ENCODE measurements around the gene NLRP7.
"Not testable (repeated sequence)": the region's sequence is repeated elsewhere in the genome, so short reads cannot be mapped to it uniquely, and the experiment has no call there.

NLRP7 gene

DNA sequence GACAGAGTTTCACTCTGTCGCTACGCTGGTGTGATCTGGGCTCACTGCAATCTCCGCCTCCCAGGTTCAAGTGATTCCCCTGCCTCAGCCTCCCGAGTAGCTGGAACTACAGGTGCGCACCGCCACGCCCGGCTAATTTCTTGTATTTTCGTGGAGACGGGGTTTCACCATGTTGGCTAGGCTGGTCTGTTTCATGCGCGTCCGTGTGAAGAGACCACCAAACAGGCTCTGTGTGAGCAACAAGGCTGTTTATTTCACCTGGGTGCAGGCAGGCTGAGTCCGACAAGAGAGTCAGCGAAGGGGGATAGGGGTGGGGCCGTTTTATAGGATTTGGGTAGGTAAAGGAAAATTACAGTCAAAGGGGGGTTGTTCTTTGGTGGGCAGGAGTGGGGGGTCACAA, 53.2 kb downstream of the NLRP7 start:
- WGBS = 54% methylated on average over 16 of the region's 16 CpGs
- not testable (repeated sequence) for H3K4me3 ChIP-seq (ENCODE audit: insufficient read depth in 1 of 2, low read depth in 1 of 2, low read length in 2 of 2)

DNA sequence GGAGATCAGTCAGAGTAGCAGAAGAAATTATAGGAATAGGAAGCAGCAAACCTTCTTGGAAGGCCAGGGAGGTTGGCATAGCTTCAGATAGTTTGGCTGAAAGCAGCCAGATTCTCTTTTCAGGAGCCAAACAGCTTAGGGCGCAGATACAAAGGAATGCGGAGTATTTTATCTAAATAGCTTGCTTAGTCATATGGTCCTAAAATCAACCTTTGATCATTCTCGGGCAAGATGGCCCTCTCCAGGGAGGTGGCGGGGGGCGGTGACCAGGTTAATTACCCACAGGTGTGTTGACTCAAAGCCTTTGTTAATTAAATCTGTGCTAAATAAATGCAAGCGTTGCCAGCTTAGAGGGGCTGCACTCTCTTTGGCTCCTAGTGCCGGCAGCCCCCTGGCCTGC, 53.9 kb downstream of the NLRP7 start:
- 33% methylated on average over 6 of the region's 7 CpGs for WGBS
- H3K27ac ChIP-seq (ENCODE audit: low read length, poor library complexity, severe bottlenecking) = no peak overlapping the region
- H2BK15ac ChIP-seq (ENCODE audit: low read depth, poor library complexity, severe bottlenecking) = no peak overlapping the region
- H3K18ac ChIP-seq (ENCODE audit: low read depth in 1 of 2, low read length in 2 of 2) = no peak overlapping the region
- H3K4me1 ChIP-seq (ENCODE audit: control insufficient read depth, insufficient read depth, low read depth, low read length) = no peaks in the 10 kb centered on the region
- H3K4me2 ChIP-seq (ENCODE audit: low read length, poor library complexity, severe bottlenecking) = no peak overlapping the region
- no peak overlapping the region for H2BK120ac ChIP-seq (ENCODE audit: low read depth, low read length)
- no peaks in the 10 kb centered on the region for H3K27me3 ChIP-seq (ENCODE audit: control insufficient read depth in 1 of 2, insufficient read depth in 1 of 2, low read length in 2 of 2)
- no peaks in the 10 kb centered on the region for H3K9me3 ChIP-seq (ENCODE audit: control insufficient read depth, low read length)
- no peak for DNase-seq
- no peak overlapping the region for H2AFZ ChIP-seq (ENCODE audit: low read depth, low read length)
- H4K8ac ChIP-seq (ENCODE audit: low read length) = no peak overlapping the region
- H2BK12ac ChIP-seq (ENCODE audit: low read length in 2 of 2) = no peak overlapping the region
- H3K79me1 ChIP-seq (replicated peaks; ENCODE audit: low read length, poor library complexity, severe bottlenecking) = no peaks in the 10 kb centered on the region
- H3K9ac ChIP-seq (ENCODE audit: low read length) = no peak overlapping the region
- no peak overlapping the region for H3K23ac ChIP-seq (ENCODE audit: low read length in 2 of 2)
- H3K4ac ChIP-seq (ENCODE audit: low read depth in 1 of 2, low read length in 2 of 2) = no peak overlapping the region
- H3K4me3 ChIP-seq (ENCODE audit: insufficient read depth in 1 of 2, low read depth in 1 of 2, low read length in 2 of 2) = no peak overlapping the region
- no peak overlapping the region for H3K14ac ChIP-seq (ENCODE audit: low read length in 2 of 2)
- no peak overlapping the region for H2AK5ac ChIP-seq (ENCODE audit: low read length, severe bottlenecking)
- H4K91ac ChIP-seq (ENCODE audit: low read length) = no peak overlapping the region
- H3K36me3 ChIP-seq (ENCODE audit: control insufficient read depth in 1 of 2, insufficient read depth in 2 of 2, low read depth in 1 of 2, low read length in 2 of 2) = no peaks in the 10 kb centered on the region
- no peak overlapping the region for H2BK5ac ChIP-seq (ENCODE audit: low read depth, low read length, poor library complexity, severe bottlenecking)

More for the DNA sequence above, 53.2 kb downstream of the NLRP7 start:
- not testable (repeated sequence) for H2BK12ac ChIP-seq (ENCODE audit: low read length in 2 of 2); H3K4me1 ChIP-seq (ENCODE audit: control insufficient read depth, insufficient read depth, low read depth, low read length); H2AFZ ChIP-seq (ENCODE audit: low read depth, low read length); H3K23ac ChIP-seq (ENCODE audit: low read length in 2 of 2); H4K8ac ChIP-seq (ENCODE audit: low read length); H2AK5ac ChIP-seq (ENCODE audit: low read length, severe bottlenecking); H3K4me2 ChIP-seq (ENCODE audit: low read length, poor library complexity, severe bottlenecking); H3K27me3 ChIP-seq (ENCODE audit: control insufficient read depth in 1 of 2, insufficient read depth in 1 of 2, low read length in 2 of 2); DNase-seq; H3K9ac ChIP-seq (ENCODE audit: low read length); H3K79me1 ChIP-seq (replicated peaks; ENCODE audit: low read length, poor library complexity, severe bottlenecking); H2BK15ac ChIP-seq (ENCODE audit: low read depth, poor library complexity, severe bottlenecking); H4K91ac ChIP-seq (ENCODE audit: low read length); H2BK120ac ChIP-seq (ENCODE audit: low read depth, low read length); H3K36me3 ChIP-seq (ENCODE audit: control insufficient read depth in 1 of 2, insufficient read depth in 2 of 2, low read depth in 1 of 2, low read length in 2 of 2); H3K14ac ChIP-seq (ENCODE audit: low read length in 2 of 2); H2BK5ac ChIP-seq (ENCODE audit: low read depth, low read length, poor library complexity, severe bottlenecking); H3K4ac ChIP-seq (ENCODE audit: low read depth in 1 of 2, low read length in 2 of 2); H3K18ac ChIP-seq (ENCODE audit: low read depth in 1 of 2, low read length in 2 of 2); H3K9me3 ChIP-seq (ENCODE audit: control insufficient read depth, low read length); H3K27ac ChIP-seq (ENCODE audit: low read length, poor library complexity, severe bottlenecking)

DNA sequence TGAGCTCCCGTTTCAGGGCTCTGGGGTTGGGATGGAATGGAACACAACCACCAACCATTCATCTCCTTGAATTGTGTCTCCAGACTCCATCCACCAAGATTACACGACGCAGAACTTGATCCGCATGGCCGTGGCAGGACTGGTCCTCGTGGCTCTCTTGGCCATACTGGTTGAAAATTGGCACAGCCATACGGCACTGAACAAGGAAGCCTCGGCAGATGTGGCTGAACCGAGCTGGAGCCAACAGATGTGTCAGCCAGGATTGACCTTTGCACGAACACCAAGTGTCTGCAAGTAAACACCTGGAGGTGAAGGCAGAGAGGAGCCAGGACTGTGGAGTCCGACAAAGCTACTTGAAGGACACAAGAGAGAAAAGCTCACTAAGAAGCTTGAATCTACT, 57.8 kb downstream of the NLRP7 start:
- H3K23ac ChIP-seq (ENCODE audit: low read length in 2 of 2) = no peak overlapping the region
- H3K14ac ChIP-seq (ENCODE audit: low read length in 2 of 2) = no peak overlapping the region
- H3K4me1 ChIP-seq (ENCODE audit: control insufficient read depth, insufficient read depth, low read depth, low read length) = no peaks in the 10 kb centered on the region
- DNase-seq = no peak
- H2BK15ac ChIP-seq (ENCODE audit: low read depth, poor library complexity, severe bottlenecking) = no peak overlapping the region
- no peaks in the 10 kb centered on the region for H3K36me3 ChIP-seq (ENCODE audit: control insufficient read depth in 1 of 2, insufficient read depth in 2 of 2, low read depth in 1 of 2, low read length in 2 of 2)
- H3K27me3 ChIP-seq (ENCODE audit: control insufficient read depth in 1 of 2, insufficient read depth in 1 of 2, low read length in 2 of 2) = no peaks in the 10 kb centered on the region
- H3K9ac ChIP-seq (ENCODE audit: low read length) = no peak overlapping the region
- H3K79me1 ChIP-seq (replicated peaks; ENCODE audit: low read length, poor library complexity, severe bottlenecking) = no peaks in the 10 kb centered on the region
- no peak overlapping the region for H3K4me3 ChIP-seq (ENCODE audit: insufficient read depth in 1 of 2, low read depth in 1 of 2, low read length in 2 of 2)
- H3K9me3 ChIP-seq (ENCODE audit: control insufficient read depth, low read length) = no peaks in the 10 kb centered on the region
- no peak overlapping the region for H2BK5ac ChIP-seq (ENCODE audit: low read depth, low read length, poor library complexity, severe bottlenecking)
- no peak overlapping the region for H2BK120ac ChIP-seq (ENCODE audit: low read depth, low read length)
- no peak overlapping the region for H4K8ac ChIP-seq (ENCODE audit: low read length)
- H3K18ac ChIP-seq (ENCODE audit: low read depth in 1 of 2, low read length in 2 of 2) = no peak overlapping the region
- no peak overlapping the region for H2BK12ac ChIP-seq (ENCODE audit: low read length in 2 of 2)
- H3K4ac ChIP-seq (ENCODE audit: low read depth in 1 of 2, low read length in 2 of 2) = no peak overlapping the region
- H3K27ac ChIP-seq (ENCODE audit: low read length, poor library complexity, severe bottlenecking) = no peak overlapping the region
- H2AK5ac ChIP-seq (ENCODE audit: low read length, severe bottlenecking) = no peak overlapping the region
- WGBS = 80% methylated on average over 11 of the region's 11 CpGs
- no peak overlapping the region for H3K4me2 ChIP-seq (ENCODE audit: low read length, poor library complexity, severe bottlenecking)
- H2AFZ ChIP-seq (ENCODE audit: low read depth, low read length) = no peak overlapping the region
- no peak overlapping the region for H4K91ac ChIP-seq (ENCODE audit: low read length)

DNA sequence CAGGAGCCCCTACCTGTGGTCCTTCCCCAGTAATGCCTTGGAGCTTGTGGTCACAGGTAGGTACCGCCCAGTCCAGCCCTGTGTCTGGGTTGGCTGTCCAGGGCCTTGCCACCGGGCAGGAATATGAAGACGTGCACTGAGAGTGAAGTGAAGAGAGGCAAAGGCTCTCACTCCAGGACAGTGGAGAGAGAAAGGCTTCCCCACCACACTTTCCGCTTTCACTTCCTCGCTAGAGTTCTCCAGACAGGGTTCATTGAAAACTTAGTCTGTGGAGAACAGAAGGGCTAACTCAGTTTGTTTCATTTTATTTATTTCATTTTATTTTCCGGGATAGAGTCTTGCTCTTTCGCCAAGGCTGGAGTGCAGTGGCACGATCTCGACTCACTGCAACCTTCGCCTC, 59.1 kb downstream of the NLRP7 start:
- Histone ChIP-seq H2AK5ac (ENCODE audit: low read length, severe bottlenecking) (no peak overlapping the region), H2BK12ac (ENCODE audit: low read length in 2 of 2) (no peak overlapping the region), H4K8ac (ENCODE audit: low read length) (no peak overlapping the region), H3K4me2 (ENCODE audit: low read length, poor library complexity, severe bottlenecking) (no peak overlapping the region), H3K4me1 (ENCODE audit: control insufficient read depth, insufficient read depth, low read depth, low read length) (no peaks in the 10 kb centered on the region), H3K9ac (ENCODE audit: low read length) (no peak overlapping the region), H4K91ac (ENCODE audit: low read length) (no peak overlapping the region), H3K9me3 (ENCODE audit: control insufficient read depth, low read length) (no peaks in the 10 kb centered on the region), H2BK15ac (ENCODE audit: low read depth, poor library complexity, severe bottlenecking) (no peak overlapping the region), H3K23ac (ENCODE audit: low read length in 2 of 2) (no peak overlapping the region), H2AFZ (ENCODE audit: low read depth, low read length) (peak overlapping the region; percentile 4), H2BK5ac (ENCODE audit: low read depth, low read length, poor library complexity, severe bottlenecking) (no peak overlapping the region), H3K4me3 (ENCODE audit: insufficient read depth in 1 of 2, low read depth in 1 of 2, low read length in 2 of 2) (no peak overlapping the region), H3K27ac (ENCODE audit: low read length, poor library complexity, severe bottlenecking) (no peak overlapping the region), H3K4ac (ENCODE audit: low read depth in 1 of 2, low read length in 2 of 2) (no peak overlapping the region), H3K14ac (ENCODE audit: low read length in 2 of 2) (no peak overlapping the region), H3K27me3 (ENCODE audit: control insufficient read depth in 1 of 2, insufficient read depth in 1 of 2, low read length in 2 of 2) (no peaks in the 10 kb centered on the region), H3K79me1 (replicated peaks; ENCODE audit: low read length, poor library complexity, severe bottlenecking) (no peaks in the 10 kb centered on the region), H2BK120ac (ENCODE audit: low read depth, low read length) (no peak overlapping the region), H3K36me3 (ENCODE audit: control insufficient read depth in 1 of 2, insufficient read depth in 2 of 2, low read depth in 1 of 2, low read length in 2 of 2) (no peaks in the 10 kb centered on the region), H3K18ac (ENCODE audit: low read depth in 1 of 2, low read length in 2 of 2) (no peak overlapping the region)
- DNase-seq = no peak
- 92% methylated on average over 9 of the region's 10 CpGs for WGBS
